ENCODE measurements around the gene RBFOX2.

DNA sequence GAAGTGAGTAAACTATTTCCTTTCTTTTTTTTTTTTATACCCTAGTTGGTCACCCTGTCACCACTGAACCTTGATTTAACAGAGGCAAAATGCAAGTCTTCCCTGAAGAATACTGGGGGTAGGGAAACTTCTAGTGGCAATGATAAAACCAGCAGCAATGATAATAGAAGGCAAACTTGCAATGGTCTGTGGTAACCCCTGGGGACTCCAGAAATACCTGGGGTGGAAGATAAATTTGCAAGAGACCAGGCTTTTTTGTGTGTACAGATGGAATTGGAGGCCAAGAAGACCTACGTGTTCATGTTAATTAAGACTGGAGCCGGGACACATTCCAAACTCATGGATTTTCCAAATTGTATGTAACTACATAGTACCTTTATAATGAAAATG, 299.3 kb downstream of the RBFOX2 start:
- TF ChIP-seq USF1 (IDR thresholded peaks at IDR 0.05; ENCODE audit: borderline replicate concordance, low read depth) (no peak), GABPA (IDR thresholded peaks at IDR 0.05; ENCODE audit: low read depth) (no peak), RCOR1 (IDR thresholded peaks at IDR 0.05; ENCODE audit: low read length) (no peak)
